ENCODE measurements around the gene PINK1.
A peak's percentile ranks its signal among the peaks of the same experiment; 100 is the strongest.

GRCh38 chr1:20633190-20634064 is at the start of gene PINK1:
- TF ChIP-seq EZH2phosphoT487 (IDR thresholded peaks at IDR 0.05; ENCODE audit: low read depth), result no peak
- peak; percentile 85 for TF ChIP-seq CTCF (IDR thresholded peaks at IDR 0.05; ENCODE audit: low read depth, low read length)
